ENCODE measurements around the gene FITM2.

DNA sequence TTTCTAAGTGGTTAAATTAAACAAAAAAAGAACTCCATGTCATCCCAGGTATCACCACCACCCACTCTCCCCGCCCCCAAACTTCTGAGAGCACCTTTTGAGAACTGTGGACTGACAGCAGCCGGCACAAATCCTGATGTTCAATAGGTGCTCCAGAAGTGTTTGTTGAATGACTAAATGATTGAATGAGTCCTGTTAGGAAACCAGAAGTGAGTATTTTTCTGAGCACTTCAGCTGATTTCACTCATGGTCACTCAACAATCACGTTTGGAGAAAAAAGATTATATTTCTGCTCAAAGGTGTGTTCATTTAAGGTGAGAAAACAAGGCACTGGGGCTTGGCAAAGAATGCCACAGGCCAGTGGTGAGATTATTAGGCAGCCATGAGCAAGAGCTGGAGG, 38.3 kb upstream of the FITM2 start:
- TF ChIP-seq, protein P1, sequence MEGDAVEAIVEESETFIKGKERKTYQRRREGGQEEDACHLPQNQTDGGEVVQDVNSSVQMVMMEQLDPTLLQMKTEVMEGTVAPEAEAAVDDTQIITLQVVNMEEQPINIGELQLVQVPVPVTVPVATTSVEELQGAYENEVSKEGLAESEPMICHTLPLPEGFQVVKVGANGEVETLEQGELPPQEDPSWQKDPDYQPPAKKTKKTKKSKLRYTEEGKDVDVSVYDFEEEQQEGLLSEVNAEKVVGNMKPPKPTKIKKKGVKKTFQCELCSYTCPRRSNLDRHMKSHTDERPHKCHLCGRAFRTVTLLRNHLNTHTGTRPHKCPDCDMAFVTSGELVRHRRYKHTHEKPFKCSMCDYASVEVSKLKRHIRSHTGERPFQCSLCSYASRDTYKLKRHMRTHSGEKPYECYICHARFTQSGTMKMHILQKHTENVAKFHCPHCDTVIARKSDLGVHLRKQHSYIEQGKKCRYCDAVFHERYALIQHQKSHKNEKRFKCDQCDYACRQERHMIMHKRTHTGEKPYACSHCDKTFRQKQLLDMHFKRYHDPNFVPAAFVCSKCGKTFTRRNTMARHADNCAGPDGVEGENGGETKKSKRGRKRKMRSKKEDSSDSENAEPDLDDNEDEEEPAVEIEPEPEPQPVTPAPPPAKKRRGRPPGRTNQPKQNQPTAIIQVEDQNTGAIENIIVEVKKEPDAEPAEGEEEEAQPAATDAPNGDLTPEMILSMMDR (IDR thresholded peaks at IDR 0.05), result no peak
- TF ChIP-seq POLR2A (IDR thresholded peaks at IDR 0.05), result no peak

Measured in uterus (tissue), 2 donors.